Measurements from ENCODE around the gene STMN1. TPM values are rescaled to one million over a fixed set of nuclear protein-coding genes. Genes with fewer than 3 reads are reported as not detected.

The STMN1 gene
- total and polyA plus RNA-seq, 2 experiments from 2014 or later: 227 to 1,890 TPM

GRCh38 chr1:25906644-25907300, 553 bp upstream of the STMN1 start:
- H3K36me3 ChIP-seq (ENCODE audit: insufficient read depth): peaks cover 21% of the 10 kb centered on the region
- TF ChIP-seq POLR2AphosphoS5 (IDR thresholded peaks at IDR 0.05; ENCODE audit: low read depth): no peak
- no peak for TF ChIP-seq STAT1 (IDR thresholded peaks at IDR 0.05; ENCODE audit: unreplicated experiment)
- TF ChIP-seq ZNF114 (CRISPR knock-in tag; IDR thresholded peaks at IDR 0.05): no peak
- no peak for TF ChIP-seq EZH2 (IDR thresholded peaks at IDR 0.05; ENCODE audit: low read depth, unreplicated experiment)
- no peak for TF ChIP-seq EZH2phosphoT487 (IDR thresholded peaks at IDR 0.05; ENCODE audit: unreplicated experiment)
- TF ChIP-seq ETS1 (IDR thresholded peaks at IDR 0.05): no peak
- TF ChIP-seq REST (IDR thresholded peaks at IDR 0.05; ENCODE audit: unreplicated experiment): no peak
- TF ChIP-seq ZNF331 (CRISPR knock-in tag; IDR thresholded peaks at IDR 0.05; ENCODE audit: low read depth): no peak
- TF ChIP-seq CTCF (conservative IDR thresholded peaks at IDR 0.05; ENCODE audit: low read depth in 2 of 2): no peak
- TF ChIP-seq NANOG (IDR thresholded peaks at IDR 0.05; ENCODE audit: borderline replicate concordance): no peak
- TF ChIP-seq JUNB (IDR thresholded peaks at IDR 0.05; ENCODE audit: unreplicated experiment): no peak
- no peak for TF ChIP-seq CREB1 (CRISPR knock-in tag; IDR thresholded peaks at IDR 0.05; ENCODE audit: low read depth)
- no peak for TF ChIP-seq ZNF462 (CRISPR knock-in tag; IDR thresholded peaks at IDR 0.05)
- H3F3A ChIP-seq (replicated peaks; ENCODE audit: low read depth): peaks cover 5% of the 10 kb centered on the region
- H4K20me1 ChIP-seq (replicated peaks; ENCODE audit: insufficient read depth): peaks cover 21% of the 10 kb centered on the region
- H3K4me1 ChIP-seq (ENCODE audit: insufficient read depth): peaks cover 22% of the 10 kb centered on the region
- H3K79me2 ChIP-seq (replicated peaks; ENCODE audit: insufficient read depth): peaks cover 36% of the 10 kb centered on the region
- no peaks in the 10 kb centered on the region for H3K27me3 ChIP-seq (ENCODE audit: insufficient read depth)
- H3K27ac Mint-ChIP-seq: peak overlapping the region; percentile 94
- H3K4me3 Mint-ChIP-seq: peak overlapping the region; percentile 95
- H2AFZ ChIP-seq: peak overlapping the region; percentile 91
- H3K9me2 ChIP-seq (ENCODE audit: insufficient read depth): no peaks in the 10 kb centered on the region
- ATAC-seq (peak; percentile 22), DNase-seq (ENCODE audit: low spot score) (peak; percentile 64)
- H3K4me3 ChIP-seq: peak overlapping the region; percentile 96
- H3K27me3 Mint-ChIP-seq (ENCODE audit: insufficient read depth, low read depth, poor library complexity): peaks cover 9% of the 10 kb centered on the region
- no peaks in the 10 kb centered on the region for H3K9me3 Mint-ChIP-seq
- peak overlapping the region; percentile 73; the same call in 1 of the 2 replicates for H3K27ac ChIP-seq (ENCODE audit: low read depth)
- peaks cover 33% of the 10 kb centered on the region for H3K36me3 Mint-ChIP-seq (ENCODE audit: low read depth)
- H3K4me1 Mint-ChIP-seq: peaks cover 24% of the 10 kb centered on the region
- H3K4me2 ChIP-seq: peak overlapping the region; percentile 99

Data from GM23338 (cell line).